SK-N-SH (cell line): ENCODE results near the gene WDR5B. TPM values are rescaled to one million over a fixed set of nuclear protein-coding genes. Genes with fewer than 3 reads are reported as not detected.

Source experiments
- CTCF ChIA-PET: fragments of 300-600, 350-600 bp; formaldehyde crosslinking; extraction: SDS; loops from one replicate; lab custom pipeline; 2021; lab: Yijun Ruan, JAX
- POLR2A ChIA-PET: fragments of 350-600 bp; sonication (Branson Sonifier 250); formaldehyde crosslinking; extraction: SDS; loops from one replicate; lab custom pipeline; 2020; ENCODE audit warnings: antibody characterized with exemption, inconsistent platforms; lab: Yijun Ruan, JAX
- DNase-seq: peaks from one replicate; pipeline ENCODE4 v3.0.0; 2012
- H2AFZ ChIP-seq: fragments of 200-600 bp; sonication (generic); 2 replicates; pipeline ENCODE4 v1.8.1; 2016; ENCODE audit warnings: antibody characterized with exemption, mild to moderate bottlenecking, low read depth
- H3F3A ChIP-seq: fragments of 200-600 bp; sonication (generic); replicated peaks from 2 replicates; pipeline ENCODE3; 2016; ENCODE audit warnings: antibody characterized with exemption, mild to moderate bottlenecking; ENCODE audit not compliant: insufficient read depth
- H3K27ac ChIP-seq, 2 experiments: fragments of 200-500 bp in 1 of 2; fragments of 200-600 bp in 1 of 2; sonication (Bioruptor generic) in 1 of 2; sonication (generic), shearing (Covaris generic) in 1 of 2; 2 replicates each; pipeline versions ENCODE4 v1.5.1 to v1.6.1; 2014 to 2016; ENCODE audit warnings: low read depth in 2 of 2, inconsistent platforms in 1 of 2, low read length in 1 of 2, mild to moderate bottlenecking in 1 of 2, mixed read lengths in 1 of 2
- H3K27me3 ChIP-seq: fragments of 200-600 bp; sonication (generic), shearing (Covaris generic); 2 replicates; pipeline ENCODE4 v1.6.1; 2016; ENCODE audit warnings: mixed run types; ENCODE audit not compliant: insufficient read depth
- H3K36me3 ChIP-seq, 2 experiments: fragments of 200-500 bp in 1 of 2; fragments of 200-600 bp in 1 of 2; sonication (Bioruptor generic) in 1 of 2; sonication (generic) in 1 of 2; replicated peaks in 1 of 2; 2 replicates each; pipeline versions ENCODE3 to v1.5.1; 2014 to 2016; ENCODE audit warnings: low read length in 1 of 2, mild to moderate bottlenecking in 1 of 2; ENCODE audit not compliant: insufficient read depth in 2 of 2, control insufficient read depth in 1 of 2
- H3K4me1 ChIP-seq, 2 experiments: fragments of 200-500 bp in 1 of 2; fragments of 200-600 bp in 1 of 2; sonication (Bioruptor generic) in 1 of 2; sonication (generic), shearing (Covaris generic) in 1 of 2; 2 replicates each; pipeline versions ENCODE4 v1.5.1 to v1.6.1; 2014 to 2016; ENCODE audit warnings: low read depth in 1 of 2, low read length in 1 of 2, mixed run types in 1 of 2; ENCODE audit not compliant: insufficient read depth in 2 of 2, control insufficient read depth in 1 of 2
- H3K4me2 ChIP-seq: fragments of 200-600 bp; sonication (generic), shearing (Covaris generic); 2 replicates; pipeline ENCODE4 v1.6.1; 2017; ENCODE audit warnings: mixed run types
- H3K4me3 ChIP-seq, 2 experiments: fragments of 200-500 bp in 1 of 2; fragments of 200-600 bp in 1 of 2; sonication (Bioruptor generic) in 1 of 2; sonication (generic), shearing (Covaris generic) in 1 of 2; 2 replicates each; pipeline versions ENCODE4 v1.5.1 to v1.8.1; 2014 to 2016; ENCODE audit warnings: low read depth in 2 of 2, inconsistent platforms in 1 of 2, low read length in 1 of 2, mild to moderate bottlenecking in 1 of 2, mixed read lengths in 1 of 2, moderate library complexity in 1 of 2
- H3K79me2 ChIP-seq: fragments of 200-600 bp; sonication (generic); 2 replicates; pipeline ENCODE4 v1.8.1; 2017; ENCODE audit warnings: mild to moderate bottlenecking; ENCODE audit not compliant: insufficient read depth
- H3K9ac ChIP-seq: fragments of 200-600 bp; sonication (generic); 2 replicates; pipeline ENCODE4 v1.6.1; 2017; ENCODE audit warnings: mixed run types
- H3K9me2 ChIP-seq: fragments of 200-600 bp; sonication (generic); 2 replicates; pipeline ENCODE4 v1.6.1; 2017; ENCODE audit warnings: mixed run types
- H3K9me3 ChIP-seq: fragments of 200-600 bp; sonication (generic); 2 replicates; pipeline ENCODE4 v1.6.1; 2017; ENCODE audit warnings: mixed run types, mild to moderate bottlenecking, moderate library complexity
- H4K20me1 ChIP-seq: fragments of 200-600 bp; sonication (generic); 2 replicates; pipeline ENCODE4 v1.6.1; 2017; ENCODE audit warnings: mild to moderate bottlenecking, mixed run types; ENCODE audit not compliant: insufficient read depth
- EP300 ChIP-seq, 2 experiments: IDR thresholded peaks; 2 replicates each; pipeline versions ENCODE4 v1.4.0 to v1.6.1; 2012; ENCODE audit warnings: borderline replicate concordance in 1 of 2, low read depth in 1 of 2, low read length in 1 of 2
- EZH2phosphoT487 ChIP-seq: fragments of 200-600 bp; sonication (generic); IDR thresholded peaks from 2 replicates; pipeline ENCODE4 v1.6.1; 2017; ENCODE audit warnings: low read depth, mixed run types, mild to moderate bottlenecking, antibody characterized with exemption, moderate library complexity, borderline replicate concordance
- FOXJ3 ChIP-seq: sonication (generic); formaldehyde crosslinking; IDR thresholded peaks from 2 replicates; pipeline ENCODE4 v1.5.1; 2020; ENCODE audit warnings: mild to moderate bottlenecking, missing genetic modification reagents
- GABPA ChIP-seq: IDR thresholded peaks from 2 replicates; pipeline ENCODE4 v1.4.0; 2012; ENCODE audit warnings: low read depth, mild to moderate bottlenecking
- GATA2 ChIP-seq: sonication (generic); formaldehyde crosslinking; IDR thresholded peaks from 2 replicates; pipeline ENCODE4 v1.5.0; 2020; ENCODE audit warnings: mild to moderate bottlenecking, missing genetic modification reagents
- IRF3 ChIP-seq: fragments of 150-350 bp; IDR thresholded peaks from 2 replicates; pipeline ENCODE4 v1.6.1; 2016; ENCODE audit warnings: mild to moderate bottlenecking, low read depth, low read length
- RCOR1 ChIP-seq: fragments of 150-350 bp; IDR thresholded peaks from 2 replicates; pipeline ENCODE4 v1.6.1; 2017; ENCODE audit warnings: antibody characterized with exemption, low read length
- RFX5 ChIP-seq: IDR thresholded peaks from 2 replicates; pipeline ENCODE4 v1.6.1; 2012; ENCODE audit warnings: mild to moderate bottlenecking, improper control_type of control experiment, low read length
- SMC3 ChIP-seq: IDR thresholded peaks from 2 replicates; pipeline ENCODE4 v1.6.1; 2012; ENCODE audit warnings: low read depth, low read length, improper control_type of control experiment
- TCF12 ChIP-seq: IDR thresholded peaks from 2 replicates; pipeline ENCODE4 v1.4.0; 2012
- USF1 ChIP-seq: IDR thresholded peaks from 2 replicates; pipeline ENCODE4 v1.4.0; 2012; ENCODE audit warnings: low read depth, borderline replicate concordance
- USF2 ChIP-seq: fragments of 150-350 bp; IDR thresholded peaks from 2 replicates; pipeline ENCODE4 v1.6.1; 2017; ENCODE audit warnings: antibody characterized with exemption, low read length, low read depth, borderline replicate concordance
- YY1 ChIP-seq: IDR thresholded peaks from 2 replicates; pipeline ENCODE4 v1.4.0; 2012; ENCODE audit warnings: low read depth, mild to moderate bottlenecking
- WGBS: methylation state at CpG from one replicate; pipeline ENCODE4 v1.1.6; 2017; ENCODE audit warnings: low lambda C conversion rate; 5-methylcytosine and 5-hydroxymethylcytosine counted together
- polyA plus RNA-seq, 3 experiments: library from polyadenylated mRNA; depleted of rRNA; stranded (reverse); fragments of >200 nt; gene quantifications; 2 replicates each; pipeline ENCODE4 v1.2.3, GENCODE V29; 2012
- TF ChIP-seq, protein P1 (sequence below): fragments of 200-600 bp; sonication (generic); IDR thresholded peaks from 2 replicates; pipeline ENCODE4 v1.6.1; 2017; ENCODE audit warnings: antibody characterized with exemption, mild to moderate bottlenecking, moderate library complexity
- TF ChIP-seq, protein P2 (sequence below): IDR thresholded peaks from 2 replicates; pipeline ENCODE4 v1.4.0; 2012; ENCODE audit warnings: low read depth, borderline replicate concordance

Gene WDR5B
- polyA plus RNA-seq, 1 of the 3 experiments (the other 2 are of a cell fraction): 2.2 TPM

GRCh38 chr3:122435950-122436349 is 20.1 kb upstream of the WDR5B start (continued):
- no peak for TF ChIP-seq USF2
- no peak for TF ChIP-seq USF1
- TF ChIP-seq FOXJ3 (CRISPR knock-in tag): no peak
- TF ChIP-seq YY1: no peak
- no peak for TF ChIP-seq RCOR1
- TF ChIP-seq, all 33 proteins: peak for 0

DNA sequence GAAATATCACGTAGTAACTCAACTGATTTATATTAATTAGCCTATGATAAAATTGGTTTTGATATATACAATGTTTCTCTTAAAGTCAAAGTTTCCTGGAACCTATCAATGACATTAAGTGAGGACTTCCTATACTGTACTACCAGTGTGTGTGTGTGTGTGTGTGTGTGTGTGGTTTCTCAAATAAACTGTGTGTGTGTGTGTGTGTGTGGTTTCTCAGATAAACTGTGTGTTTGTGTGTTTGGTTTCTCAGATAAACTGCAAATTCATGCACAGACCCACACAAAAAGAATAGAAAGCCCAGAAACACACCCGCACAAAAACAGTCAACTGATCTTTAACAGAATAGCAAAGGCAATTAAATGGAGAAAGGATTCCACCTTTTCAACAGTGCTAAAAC is 14.5 kb upstream of the WDR5B start:
- Histone ChIP-seq H3K27ac (no peak overlapping the region), H3K27me3 (no peaks in the 10 kb centered on the region), H3K9me3 (no peaks in the 10 kb centered on the region), H3K36me3 (peaks cover 69 to 88% of the 10 kb centered on the region in 2 experiments), H3K79me2 (peaks cover 11% of the 10 kb centered on the region; the same call in 1 of the 2 replicates), H3K9ac (no peak overlapping the region), H3K4me1 (no peaks in the 10 kb centered on the region; a peak in 2 of 4 replicates), H3K9me2 (no peaks in the 10 kb centered on the region), H3K4me2 (no peak overlapping the region), H3K4me3 (no peak overlapping the region), H3F3A (peaks cover 30% of the 10 kb centered on the region), H4K20me1 (no peaks in the 10 kb centered on the region), H2AFZ (no peak overlapping the region)
- TF ChIP-seq, protein P1, sequence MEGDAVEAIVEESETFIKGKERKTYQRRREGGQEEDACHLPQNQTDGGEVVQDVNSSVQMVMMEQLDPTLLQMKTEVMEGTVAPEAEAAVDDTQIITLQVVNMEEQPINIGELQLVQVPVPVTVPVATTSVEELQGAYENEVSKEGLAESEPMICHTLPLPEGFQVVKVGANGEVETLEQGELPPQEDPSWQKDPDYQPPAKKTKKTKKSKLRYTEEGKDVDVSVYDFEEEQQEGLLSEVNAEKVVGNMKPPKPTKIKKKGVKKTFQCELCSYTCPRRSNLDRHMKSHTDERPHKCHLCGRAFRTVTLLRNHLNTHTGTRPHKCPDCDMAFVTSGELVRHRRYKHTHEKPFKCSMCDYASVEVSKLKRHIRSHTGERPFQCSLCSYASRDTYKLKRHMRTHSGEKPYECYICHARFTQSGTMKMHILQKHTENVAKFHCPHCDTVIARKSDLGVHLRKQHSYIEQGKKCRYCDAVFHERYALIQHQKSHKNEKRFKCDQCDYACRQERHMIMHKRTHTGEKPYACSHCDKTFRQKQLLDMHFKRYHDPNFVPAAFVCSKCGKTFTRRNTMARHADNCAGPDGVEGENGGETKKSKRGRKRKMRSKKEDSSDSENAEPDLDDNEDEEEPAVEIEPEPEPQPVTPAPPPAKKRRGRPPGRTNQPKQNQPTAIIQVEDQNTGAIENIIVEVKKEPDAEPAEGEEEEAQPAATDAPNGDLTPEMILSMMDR: no peak
- no peak for DNase-seq
- ChIA-PET POLR2A (no interaction called here), CTCF (no interaction called here)
- WGBS: 98% methylated on average over 2 of the region's 2 CpGs

DNA sequence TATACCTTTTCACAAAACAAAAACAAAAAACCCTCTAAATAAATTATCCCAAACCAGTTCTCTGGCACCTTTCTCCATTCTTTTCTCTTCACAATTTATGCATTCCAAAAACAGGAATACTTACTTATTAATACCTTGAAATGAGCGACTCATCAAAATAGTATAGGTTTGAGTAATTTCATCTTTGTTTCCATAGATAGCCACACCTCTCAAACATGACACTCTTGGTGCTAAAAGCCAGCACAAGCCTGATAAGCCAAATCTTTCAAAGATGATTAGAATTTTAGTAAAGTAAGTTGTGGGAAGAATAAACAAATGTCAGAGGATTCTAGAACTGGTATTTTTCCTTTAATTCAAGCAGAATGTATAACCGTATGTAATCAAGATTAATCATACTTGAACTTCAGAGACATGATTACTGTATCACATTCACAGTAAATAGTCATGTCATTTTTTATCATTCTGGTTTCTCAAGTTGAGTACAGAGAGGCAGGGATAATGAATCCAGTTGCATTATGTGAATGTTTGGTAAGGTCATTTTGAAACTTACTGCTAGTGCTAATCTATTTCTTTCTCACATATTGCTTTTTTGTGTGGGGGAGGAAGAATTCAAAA is 12.1 kb upstream of the WDR5B start:
- DNase-seq: no peak
- H3K4me2 ChIP-seq: no peak overlapping the region
- CTCF ChIA-PET: no interaction called here
- POLR2A ChIA-PET: no interaction called here
- no peaks in the 10 kb centered on the region for H3K27me3 ChIP-seq
- H3K9ac ChIP-seq: no peak overlapping the region
- no peak overlapping the region for H2AFZ ChIP-seq
- peaks cover 25% of the 10 kb centered on the region; the same call in 1 of the 2 replicates for H3K79me2 ChIP-seq
- 93% methylated on average over 2 of the region's 2 CpGs for WGBS
- H4K20me1 ChIP-seq: no peaks in the 10 kb centered on the region
- peaks cover 70 to 92% of the 10 kb centered on the region in 2 experiments for H3K36me3 ChIP-seq
- H3K9me3 ChIP-seq: no peaks in the 10 kb centered on the region
- H3K4me1 ChIP-seq: no peaks in the 10 kb centered on the region; a peak in 2 of 4 replicates
- H3F3A ChIP-seq: peaks cover 40% of the 10 kb centered on the region
- no peak overlapping the region for H3K4me3 ChIP-seq
- peak overlapping the region in 1 of 2 experiments; percentile 10; a peak in 1 of 4 replicates for H3K27ac ChIP-seq
- H3K9me2 ChIP-seq: no peaks in the 10 kb centered on the region
- TF ChIP-seq EZH2phosphoT487 (no peak), GATA2 (CRISPR knock-in tag) (no peak), RFX5 (no peak), GABPA (no peak), IRF3 (no peak), SMC3 (no peak), USF2 (no peak), EP300 (IDR thresholded peaks at IDR 0.05; ENCODE audit: borderline replicate concordance in 1 of 2, low read depth in 1 of 2, low read length in 1 of 2) (no peak), TCF12 (no peak), USF1 (no peak)
- TF ChIP-seq, protein P2, sequence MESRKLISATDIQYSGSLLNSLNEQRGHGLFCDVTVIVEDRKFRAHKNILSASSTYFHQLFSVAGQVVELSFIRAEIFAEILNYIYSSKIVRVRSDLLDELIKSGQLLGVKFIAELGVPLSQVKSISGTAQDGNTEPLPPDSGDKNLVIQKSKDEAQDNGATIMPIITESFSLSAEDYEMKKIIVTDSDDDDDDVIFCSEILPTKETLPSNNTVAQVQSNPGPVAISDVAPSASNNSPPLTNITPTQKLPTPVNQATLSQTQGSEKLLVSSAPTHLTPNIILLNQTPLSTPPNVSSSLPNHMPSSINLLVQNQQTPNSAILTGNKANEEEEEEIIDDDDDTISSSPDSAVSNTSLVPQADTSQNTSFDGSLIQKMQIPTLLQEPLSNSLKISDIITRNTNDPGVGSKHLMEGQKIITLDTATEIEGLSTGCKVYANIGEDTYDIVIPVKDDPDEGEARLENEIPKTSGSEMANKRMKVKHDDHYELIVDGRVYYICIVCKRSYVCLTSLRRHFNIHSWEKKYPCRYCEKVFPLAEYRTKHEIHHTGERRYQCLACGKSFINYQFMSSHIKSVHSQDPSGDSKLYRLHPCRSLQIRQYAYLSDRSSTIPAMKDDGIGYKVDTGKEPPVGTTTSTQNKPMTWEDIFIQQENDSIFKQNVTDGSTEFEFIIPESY: no peak
